ENCODE results near the gene OR52D1.

DNA sequence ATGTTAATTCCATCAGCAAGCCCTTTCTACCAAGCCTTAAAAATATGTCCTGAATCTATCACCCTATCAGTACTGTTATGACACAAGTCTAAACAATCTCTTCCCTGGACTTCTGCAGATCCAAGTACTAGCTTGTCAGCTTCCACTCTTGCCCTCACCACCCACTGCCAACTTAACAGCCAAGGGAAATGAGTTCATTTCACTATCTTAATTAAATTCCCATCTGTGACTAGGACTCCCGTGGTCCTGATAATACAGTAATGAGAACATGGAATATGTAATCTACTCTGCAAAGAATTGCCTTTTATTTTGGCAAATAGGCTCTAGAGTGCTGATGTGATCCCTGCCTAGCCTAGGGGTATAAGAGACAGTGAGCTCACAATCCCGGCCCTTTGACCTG lies 11.2 kb downstream of the OR52D1 start:
- TF ChIP-seq, protein P1, sequence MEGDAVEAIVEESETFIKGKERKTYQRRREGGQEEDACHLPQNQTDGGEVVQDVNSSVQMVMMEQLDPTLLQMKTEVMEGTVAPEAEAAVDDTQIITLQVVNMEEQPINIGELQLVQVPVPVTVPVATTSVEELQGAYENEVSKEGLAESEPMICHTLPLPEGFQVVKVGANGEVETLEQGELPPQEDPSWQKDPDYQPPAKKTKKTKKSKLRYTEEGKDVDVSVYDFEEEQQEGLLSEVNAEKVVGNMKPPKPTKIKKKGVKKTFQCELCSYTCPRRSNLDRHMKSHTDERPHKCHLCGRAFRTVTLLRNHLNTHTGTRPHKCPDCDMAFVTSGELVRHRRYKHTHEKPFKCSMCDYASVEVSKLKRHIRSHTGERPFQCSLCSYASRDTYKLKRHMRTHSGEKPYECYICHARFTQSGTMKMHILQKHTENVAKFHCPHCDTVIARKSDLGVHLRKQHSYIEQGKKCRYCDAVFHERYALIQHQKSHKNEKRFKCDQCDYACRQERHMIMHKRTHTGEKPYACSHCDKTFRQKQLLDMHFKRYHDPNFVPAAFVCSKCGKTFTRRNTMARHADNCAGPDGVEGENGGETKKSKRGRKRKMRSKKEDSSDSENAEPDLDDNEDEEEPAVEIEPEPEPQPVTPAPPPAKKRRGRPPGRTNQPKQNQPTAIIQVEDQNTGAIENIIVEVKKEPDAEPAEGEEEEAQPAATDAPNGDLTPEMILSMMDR (conservative IDR thresholded peaks at IDR 0.05): no peak
- no peak for TF ChIP-seq ZFX (IDR thresholded peaks at IDR 0.05)

Measured in C4-2B (cell line).